PC-9 (cell line): ENCODE measurements around the gene RAD18. TPM values are rescaled to one million over a fixed set of nuclear protein-coding genes. Genes with fewer than 3 reads are reported as not detected.

Experiments used
- BruUV-seq: library from RNA; stranded (reverse); fragments of 400-500 nt; replicated peaks from 2 replicates; lab custom pipeline; 2021; lab: Mats Ljungman, UMichigan
- CTCF ChIA-PET: fragments of 300-600 bp; sonication (Branson Sonifier 250); formaldehyde crosslinking; loops from one replicate; lab custom pipeline; 2022; ENCODE audit warnings: antibody characterized with exemption; lab: Charles Lee
- POLR2A ChIA-PET: fragments of 300-600 bp; sonication (Branson Sonifier 250); formaldehyde crosslinking; loops from one replicate; lab custom pipeline; 2022; ENCODE audit warnings: antibody characterized with exemption; ENCODE audit not compliant: unreplicated experiment; lab: Charles Lee
- DNase-seq, 2 experiments: peaks; one replicate each; pipeline versions ENCODE4 v3.0.0 to v3.0.0-alpha.2; 2015 to 2022; ENCODE audit warnings: mixed read lengths in 1 of 2
- H2AFZ ChIP-seq: fragments of 200-600 bp; sonication (generic); 2 replicates; pipeline ENCODE4 v1.8.1; 2017; ENCODE audit warnings: antibody characterized with exemption
- H3F3A ChIP-seq: fragments of 200-600 bp; sonication (generic); 2 replicates; pipeline ENCODE4 v1.8.1; 2017; ENCODE audit warnings: antibody characterized with exemption, mild to moderate bottlenecking, low read depth; ENCODE audit not compliant: insufficient read depth
- H3K27ac ChIP-seq: fragments of 200-600 bp; sonication (generic); 2 replicates; pipeline ENCODE4 v1.6.1; 2016; ENCODE audit warnings: mixed run types
- H3K27me3 ChIP-seq: fragments of 200-600 bp; sonication (generic); 2 replicates; pipeline ENCODE4 v1.6.1; 2016; ENCODE audit warnings: low read depth, mixed run types; ENCODE audit not compliant: insufficient read depth
- H3K36me3 ChIP-seq: fragments of 200-600 bp; sonication (generic); 2 replicates; pipeline ENCODE4 v1.6.1; 2016; ENCODE audit warnings: low read depth, mixed run types
- H3K4me1 ChIP-seq: fragments of 200-600 bp; sonication (generic); replicated peaks from 2 replicates; pipeline ENCODE4 v1.6.1; 2016; ENCODE audit warnings: mixed run types; ENCODE audit not compliant: insufficient read depth
- H3K4me2 ChIP-seq: fragments of 200-600 bp; sonication (generic); 2 replicates; pipeline ENCODE4 v1.6.1; 2017; ENCODE audit warnings: mixed run types
- H3K4me3 ChIP-seq: fragments of 200-600 bp; sonication (generic); 2 replicates; pipeline ENCODE4 v1.6.1; 2016; ENCODE audit warnings: mixed run types
- H3K79me2 ChIP-seq: fragments of 200-600 bp; sonication (generic); 2 replicates; pipeline ENCODE4 v1.6.1; 2017; ENCODE audit warnings: low read depth, mixed run types
- H3K9me2 ChIP-seq: fragments of 200-600 bp; sonication (generic); 2 replicates; pipeline ENCODE4 v1.8.1; 2017; ENCODE audit warnings: mild to moderate bottlenecking; ENCODE audit not compliant: insufficient read depth
- H3K9me3 ChIP-seq: fragments of 200-600 bp; sonication (generic); 2 replicates; pipeline ENCODE4 v1.8.1; 2016; ENCODE audit warnings: low read depth; ENCODE audit not compliant: insufficient read depth
- H4K20me1 ChIP-seq: fragments of 200-600 bp; sonication (generic); 2 replicates; pipeline ENCODE4 v1.8.1; 2017; ENCODE audit not compliant: insufficient read depth
- EZH2 ChIP-seq: fragments of 200-600 bp; sonication (generic); IDR thresholded peaks from 2 replicates; pipeline ENCODE4 v1.8.0; 2017; ENCODE audit warnings: antibody characterized with exemption, low read depth
- intact Hi-C: fragments of 100-400 bp; cut with micrococcal nuclease; formaldehyde crosslinking; loops from one replicate; pipeline ENCODE4 v1.10.0; 2022; ENCODE audit not compliant: unreplicated experiment
- total RNA-seq: library from RNA; stranded (reverse); gene quantifications from 2 replicates; pipeline ENCODE4 v1.2.3, GENCODE V29; 2021
- TF ChIP-seq, protein P1 (sequence below): fragments of 200-600 bp; sonication (generic); conservative IDR thresholded peaks from 2 replicates; pipeline ENCODE4 v1.6.1; 2017; ENCODE audit warnings: mixed run types, antibody characterized with exemption, mild to moderate bottlenecking, moderate library complexity

The RAD18 gene
- total RNA-seq, 1 experiment from 2014 or later, result 29.1 TPM

- Histone ChIP-seq H3K27me3 (peaks cover 11% of the 10 kb centered on the region; the same call in 1 of the 2 replicates), H3K79me2 (no peaks in the 10 kb centered on the region), H3K4me1 (no peaks in the 10 kb centered on the region), H3K27ac (no peak overlapping the region), H2AFZ (no peak overlapping the region), H3K9me2 (no peaks in the 10 kb centered on the region), H3F3A (no peaks in the 10 kb centered on the region), H3K4me3 (no peak overlapping the region), H4K20me1 (no peaks in the 10 kb centered on the region), H3K36me3 (no peaks in the 10 kb centered on the region), H3K4me2 (no peak overlapping the region), H3K9me3 (no peaks in the 10 kb centered on the region)
- intact Hi-C loops, result no loop called here
- ChIA-PET POLR2A (no interaction called here), CTCF (interaction anchor here (0.6 kb wide), 1 partner anchor 30 kb away, joined by 3 read pairs; no protein-coding TSS in a partner anchor)
- no peak for TF ChIP-seq EZH2
- TF ChIP-seq, protein P1, sequence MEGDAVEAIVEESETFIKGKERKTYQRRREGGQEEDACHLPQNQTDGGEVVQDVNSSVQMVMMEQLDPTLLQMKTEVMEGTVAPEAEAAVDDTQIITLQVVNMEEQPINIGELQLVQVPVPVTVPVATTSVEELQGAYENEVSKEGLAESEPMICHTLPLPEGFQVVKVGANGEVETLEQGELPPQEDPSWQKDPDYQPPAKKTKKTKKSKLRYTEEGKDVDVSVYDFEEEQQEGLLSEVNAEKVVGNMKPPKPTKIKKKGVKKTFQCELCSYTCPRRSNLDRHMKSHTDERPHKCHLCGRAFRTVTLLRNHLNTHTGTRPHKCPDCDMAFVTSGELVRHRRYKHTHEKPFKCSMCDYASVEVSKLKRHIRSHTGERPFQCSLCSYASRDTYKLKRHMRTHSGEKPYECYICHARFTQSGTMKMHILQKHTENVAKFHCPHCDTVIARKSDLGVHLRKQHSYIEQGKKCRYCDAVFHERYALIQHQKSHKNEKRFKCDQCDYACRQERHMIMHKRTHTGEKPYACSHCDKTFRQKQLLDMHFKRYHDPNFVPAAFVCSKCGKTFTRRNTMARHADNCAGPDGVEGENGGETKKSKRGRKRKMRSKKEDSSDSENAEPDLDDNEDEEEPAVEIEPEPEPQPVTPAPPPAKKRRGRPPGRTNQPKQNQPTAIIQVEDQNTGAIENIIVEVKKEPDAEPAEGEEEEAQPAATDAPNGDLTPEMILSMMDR, result no peak
- BruUV-seq, result no TSS peak
- no peak for DNase-seq
These were observed 22.6 kb upstream of the RAD18 start for GRCh38 chr3:8985876-8986275.

DNA sequence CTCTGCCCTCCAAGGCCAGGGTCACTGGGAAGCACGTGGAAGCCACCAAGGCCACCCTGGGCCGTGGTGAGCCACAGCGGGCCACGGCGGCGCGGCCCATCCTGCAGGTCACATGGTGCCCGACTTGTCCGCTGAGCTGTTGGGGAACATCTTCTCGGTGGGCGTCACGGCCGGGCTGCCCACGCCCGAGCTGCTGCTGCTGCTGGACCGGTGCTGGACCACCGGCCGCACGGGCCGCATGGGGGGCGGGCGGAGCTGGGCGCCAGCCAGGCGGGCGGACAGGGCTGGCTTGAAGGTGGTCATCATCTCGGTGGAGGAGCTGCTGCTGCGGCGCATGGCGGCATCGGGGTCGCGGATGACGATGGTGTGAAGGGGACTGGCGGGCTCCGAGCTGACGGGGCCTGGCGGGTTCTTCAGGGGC lies 22.1 kb upstream of the RAD18 start:
- POLR2A ChIA-PET, result no interaction called here
- intact Hi-C loops, result no loop called here
- CTCF ChIA-PET, result interaction anchor here (0.6 kb wide), 1 partner anchor 29 kb away, joined by 3 read pairs; no protein-coding TSS in a partner anchor

DNA sequence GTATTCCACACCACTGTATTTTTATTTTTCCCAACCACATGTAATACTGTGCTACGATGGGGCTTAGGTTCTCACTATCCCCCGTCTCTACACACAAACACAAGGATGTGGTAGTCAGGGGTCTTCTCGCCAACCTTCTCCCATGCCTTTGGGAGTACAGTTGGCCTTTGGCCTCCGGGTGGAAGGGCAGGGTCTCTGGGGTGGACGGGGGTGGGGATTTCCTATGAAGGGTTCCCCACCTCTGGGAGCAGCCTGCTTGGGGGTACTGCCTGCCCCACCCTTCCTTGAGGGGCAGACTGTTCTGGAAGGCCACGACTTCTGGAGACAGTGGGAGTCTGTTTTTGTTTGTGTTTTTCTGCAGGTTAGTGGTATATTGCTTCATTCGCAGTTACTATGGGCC lies 21.3 kb upstream of the RAD18 start:
- intact Hi-C loops, result no loop called here
- Histone ChIP-seq H2AFZ (no peak overlapping the region), H3K36me3 (no peaks in the 10 kb centered on the region), H3K4me1 (no peaks in the 10 kb centered on the region), H3K4me2 (no peak overlapping the region), H3K27ac (no peak overlapping the region), H3K27me3 (peaks cover 22% of the 10 kb centered on the region), H4K20me1 (no peaks in the 10 kb centered on the region), H3K9me2 (no peaks in the 10 kb centered on the region), H3K79me2 (no peaks in the 10 kb centered on the region), H3K4me3 (no peak overlapping the region), H3K9me3 (0 out of 2 replicates have a peak, but pooled peaks cover 2% of the 10 kb centered on the region), H3F3A (no peaks in the 10 kb centered on the region)
- ChIA-PET POLR2A (no interaction called here), CTCF (no interaction called here)
- DNase-seq, result no peak
- TF ChIP-seq, protein P1, result no peak
- no peak for TF ChIP-seq EZH2
- no TSS peak for BruUV-seq

More for the DNA sequence above, 22.1 kb upstream of the RAD18 start:
- Histone ChIP-seq H3F3A (no peaks in the 10 kb centered on the region), H4K20me1 (no peaks in the 10 kb centered on the region), H3K4me1 (no peaks in the 10 kb centered on the region), H3K79me2 (no peaks in the 10 kb centered on the region), H3K9me3 (no peaks in the 10 kb centered on the region), H3K27ac (no peak overlapping the region), H3K27me3 (peaks cover 13% of the 10 kb centered on the region), H3K36me3 (no peaks in the 10 kb centered on the region), H3K4me2 (no peak overlapping the region), H3K4me3 (no peak overlapping the region), H3K9me2 (no peaks in the 10 kb centered on the region), H2AFZ (no peak overlapping the region)
- no peak for TF ChIP-seq EZH2
- TF ChIP-seq, protein P1, result no peak
- no TSS peak for BruUV-seq
- no peak for DNase-seq
